ENCODE measurements around the gene PRTFDC1. TPM values are rescaled to one million over a fixed set of nuclear protein-coding genes. Genes with fewer than 3 reads are reported as not detected.

The PRTFDC1 gene
- total RNA-seq, 2 experiments from 2014 or later: 2.2 to 2.7 TPM

GRCh38 chr10:24889639-24890038, 62.8 kb downstream of the PRTFDC1 start:
- ATAC-seq (no peak), DNase-seq (no peak)
- peak overlapping the region; percentile 17 for H3K27ac Mint-ChIP-seq
- peaks cover 2% of the 10 kb centered on the region for H3K9me3 Mint-ChIP-seq
- intact Hi-C loops (cut with micrococcal nuclease): loop anchor here (5.0 kb wide), 2 partner anchors 33 to 128 kb away; partner anchors contain the start of genes ENKUR and THNSL1
- TF ChIP-seq CTCF (IDR thresholded peaks at IDR 0.05): no peak
- peaks cover 56% of the 10 kb centered on the region for H3K4me1 Mint-ChIP-seq (ENCODE audit: low read depth)
- H3K36me3 Mint-ChIP-seq (ENCODE audit: low read depth): peaks cover 17% of the 10 kb centered on the region
- POLR2A ChIA-PET: no interaction called here
- H3K27me3 Mint-ChIP-seq: no peaks in the 10 kb centered on the region
- H3K4me3 Mint-ChIP-seq: no peak overlapping the region
- CTCF ChIA-PET: interaction anchor here (1.3 kb wide), 1 partner anchor 267 kb away, joined by 3 read pairs; no protein-coding TSS in a partner anchor

- CTCF ChIA-PET: interaction anchor here (1.1 kb wide), 2 partner anchors 10 to 42 kb away, joined by 3 to 4 read pairs; no protein-coding TSS in a partner anchor
- Mint-ChIP-seq H3K27ac (peak overlapping the region; percentile 94), H3K4me1 (ENCODE audit: low read depth) (peaks cover 56% of the 10 kb centered on the region), H3K36me3 (ENCODE audit: low read depth) (peaks cover 19% of the 10 kb centered on the region), H3K27me3 (no peaks in the 10 kb centered on the region), H3K9me3 (peaks cover 2% of the 10 kb centered on the region), H3K4me3 (peak overlapping the region; percentile 67)
- intact Hi-C loops (cut with micrococcal nuclease): loop anchor here (5.0 kb wide), 2 partner anchors 34 to 129 kb away; partner anchors contain the start of genes ENKUR and THNSL1
- peak; percentile 21 for DNase-seq
- peak; percentile 26 for ATAC-seq
- POLR2A ChIA-PET: interaction anchor here (0.8 to 1.5 kb wide), 3 partner anchors 10 to 64 kb away, joined by 3 read pairs; partner anchors contain the start of gene PRTFDC1
- TF ChIP-seq CTCF (IDR thresholded peaks at IDR 0.05): no peak
Observed at GRCh38 chr10:24887855-24888231, 64.6 kb downstream of the PRTFDC1 start.

GRCh38 chr10:24886290-24886680, 66.1 kb downstream of the PRTFDC1 start:
- CTCF ChIA-PET: no interaction called here
- DNase-seq (no peak), ATAC-seq (no peak)
- H3K4me3 Mint-ChIP-seq: no peak overlapping the region
- no peaks in the 10 kb centered on the region for H3K27me3 Mint-ChIP-seq
- H3K4me1 Mint-ChIP-seq (ENCODE audit: low read depth): peaks cover 65% of the 10 kb centered on the region
- no peaks in the 10 kb centered on the region for H3K9me3 Mint-ChIP-seq
- H3K36me3 Mint-ChIP-seq (ENCODE audit: low read depth): peaks cover 23% of the 10 kb centered on the region
- H3K27ac Mint-ChIP-seq: peak overlapping the region; percentile 55
- intact Hi-C loops (cut with micrococcal nuclease): loop anchor here (5.0 kb wide), 2 partner anchors 36 to 131 kb away; partner anchors contain the start of genes ENKUR and THNSL1
- TF ChIP-seq CTCF (IDR thresholded peaks at IDR 0.05): no peak
- POLR2A ChIA-PET: no interaction called here

- no peak overlapping the region for H3K4me3 Mint-ChIP-seq
- peaks cover 71% of the 10 kb centered on the region for H3K4me1 Mint-ChIP-seq (ENCODE audit: low read depth)
- intact Hi-C loops (cut with micrococcal nuclease): loop anchor here (5.0 kb wide), 2 partner anchors 37 to 132 kb away; partner anchors contain the start of genes ENKUR and THNSL1
- TF ChIP-seq CTCF (IDR thresholded peaks at IDR 0.05): no peak
- no peaks in the 10 kb centered on the region for H3K27me3 Mint-ChIP-seq
- ChIA-PET CTCF (interaction anchor here (1.6 to 1.7 kb wide), 2 partner anchors 9 to 44 kb away, joined by 4 to 5 read pairs; no protein-coding TSS in a partner anchor), POLR2A (interaction anchor here (0.8 to 1.3 kb wide), 2 partner anchors 9 to 132 kb away, joined by 3 to 5 read pairs; no protein-coding TSS in a partner anchor)
- H3K9me3 Mint-ChIP-seq: no peaks in the 10 kb centered on the region
- H3K27ac Mint-ChIP-seq: peak overlapping the region; percentile 14
- DNase-seq (no peak), ATAC-seq (no peak)
- peaks cover 24% of the 10 kb centered on the region for H3K36me3 Mint-ChIP-seq (ENCODE audit: low read depth)
Observed at GRCh38 chr10:24885551-24886289, 66.7 kb downstream of the PRTFDC1 start.

Measured in activated CD8-positive, alpha-beta T cell treated with anti-CD3 and anti-CD28 coated beads for 36 hours (primary cell).